ENCODE data around the gene PARVA.

DNA sequence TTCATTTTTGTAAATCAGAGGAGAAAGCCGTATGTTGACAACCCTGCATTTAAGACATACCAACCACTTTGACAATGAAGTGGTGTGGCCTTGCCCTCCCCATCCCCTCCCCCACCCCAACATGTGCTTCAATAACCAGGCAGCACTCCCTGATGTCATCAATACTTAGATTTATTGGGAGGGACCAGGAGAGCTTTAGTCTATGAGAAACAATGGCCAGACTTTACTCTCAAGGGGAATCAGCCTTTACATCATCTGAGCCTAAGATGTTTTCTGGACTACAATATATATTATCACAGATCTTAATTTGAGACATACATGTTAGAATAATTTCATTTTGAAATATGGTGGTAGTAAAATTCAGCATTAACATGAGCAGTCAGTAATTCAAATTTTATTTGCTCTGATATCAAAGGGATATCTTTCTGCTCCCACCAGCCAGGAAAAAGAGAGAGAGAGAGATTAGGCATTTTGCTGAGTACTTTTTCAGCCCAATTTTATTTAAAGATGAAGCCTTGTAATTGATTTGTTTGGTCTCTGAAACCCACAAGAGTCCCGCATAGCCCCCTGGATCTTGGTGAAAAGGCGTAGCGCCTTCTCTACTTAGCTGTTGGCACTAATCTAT, 38.1 kb downstream of the PARVA start:
- TF ChIP-seq, protein P1, sequence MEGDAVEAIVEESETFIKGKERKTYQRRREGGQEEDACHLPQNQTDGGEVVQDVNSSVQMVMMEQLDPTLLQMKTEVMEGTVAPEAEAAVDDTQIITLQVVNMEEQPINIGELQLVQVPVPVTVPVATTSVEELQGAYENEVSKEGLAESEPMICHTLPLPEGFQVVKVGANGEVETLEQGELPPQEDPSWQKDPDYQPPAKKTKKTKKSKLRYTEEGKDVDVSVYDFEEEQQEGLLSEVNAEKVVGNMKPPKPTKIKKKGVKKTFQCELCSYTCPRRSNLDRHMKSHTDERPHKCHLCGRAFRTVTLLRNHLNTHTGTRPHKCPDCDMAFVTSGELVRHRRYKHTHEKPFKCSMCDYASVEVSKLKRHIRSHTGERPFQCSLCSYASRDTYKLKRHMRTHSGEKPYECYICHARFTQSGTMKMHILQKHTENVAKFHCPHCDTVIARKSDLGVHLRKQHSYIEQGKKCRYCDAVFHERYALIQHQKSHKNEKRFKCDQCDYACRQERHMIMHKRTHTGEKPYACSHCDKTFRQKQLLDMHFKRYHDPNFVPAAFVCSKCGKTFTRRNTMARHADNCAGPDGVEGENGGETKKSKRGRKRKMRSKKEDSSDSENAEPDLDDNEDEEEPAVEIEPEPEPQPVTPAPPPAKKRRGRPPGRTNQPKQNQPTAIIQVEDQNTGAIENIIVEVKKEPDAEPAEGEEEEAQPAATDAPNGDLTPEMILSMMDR (IDR thresholded peaks at IDR 0.05): no peak
- no peak for TF ChIP-seq POLR2AphosphoS5 (IDR thresholded peaks at IDR 0.05)
- TF ChIP-seq EP300 (IDR thresholded peaks at IDR 0.05): no peak
- no peak for TF ChIP-seq POLR2A (IDR thresholded peaks at IDR 0.05)

Measured in stomach (tissue), 4 donors.